Esophagus muscularis mucosa (tissue), 3 donors: Measurements from ENCODE around the gene PCSK7.

Source experiments
- POLR2AphosphoS5 ChIP-seq, 2 donors: sonication (generic); formaldehyde crosslinking; IDR thresholded peaks; one replicate each; pipeline ENCODE4 v1.6.1; 2017; ENCODE audit warnings: antibody characterized with exemption in 2 of 2
- TF ChIP-seq, protein P1 (sequence below), 3 experiments: fragments of 200-600 bp in 2 of 3; fragments of 450-650 bp in 1 of 3; sonication (generic) in 2 of 3; IDR thresholded peaks; one replicate each; pipeline ENCODE4 v1.5.1; 2017 to 2019; ENCODE audit warnings: antibody characterized with exemption in 3 of 3, mild to moderate bottlenecking in 2 of 3, moderate library complexity in 1 of 3

DNA sequence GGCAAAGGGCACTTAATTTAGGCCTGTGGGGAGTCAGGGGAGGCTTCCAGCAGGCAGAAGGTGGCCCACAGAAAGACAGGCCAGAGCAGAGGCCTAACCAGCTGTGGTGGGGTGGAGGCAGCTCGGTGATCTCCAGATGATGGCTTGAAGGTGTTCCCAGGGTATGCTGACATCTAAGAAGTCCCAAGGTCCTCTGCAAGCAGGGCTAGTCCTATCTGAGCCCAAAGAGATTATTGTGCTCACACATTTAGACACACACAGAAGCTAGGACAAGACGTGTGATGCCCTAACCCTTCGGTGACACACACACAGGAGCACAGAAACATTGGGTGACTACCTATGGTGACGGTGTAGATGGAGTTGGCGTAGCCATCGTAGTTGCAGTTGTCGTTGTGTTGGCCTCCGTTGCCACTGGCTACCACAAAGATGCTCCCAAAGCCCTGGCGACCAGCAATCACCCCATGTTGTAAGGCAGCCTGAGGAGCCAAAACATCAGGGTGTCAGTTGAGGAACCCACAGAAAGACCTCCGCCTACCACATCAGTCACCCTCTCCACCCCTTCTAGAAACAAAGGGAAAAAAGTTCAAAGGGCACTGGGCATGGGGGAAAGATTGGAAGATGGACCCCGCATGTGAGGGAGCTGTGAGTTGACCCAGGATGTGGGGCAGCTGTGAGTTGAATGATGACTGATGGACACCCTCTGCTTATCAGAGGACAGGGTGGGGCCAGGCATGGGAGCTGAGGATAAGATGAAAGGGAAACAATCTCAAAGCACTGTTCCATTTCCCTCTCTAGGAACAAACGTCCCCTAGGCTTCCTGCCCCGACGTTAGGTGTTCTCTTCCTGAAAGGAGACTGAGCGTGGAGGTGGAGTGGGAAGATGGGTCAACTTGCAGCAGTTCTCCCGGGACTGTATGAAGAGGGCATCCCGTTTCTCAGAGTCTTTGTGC, 7.9 kb downstream of the PCSK7 start:
- TF ChIP-seq, protein P1, sequence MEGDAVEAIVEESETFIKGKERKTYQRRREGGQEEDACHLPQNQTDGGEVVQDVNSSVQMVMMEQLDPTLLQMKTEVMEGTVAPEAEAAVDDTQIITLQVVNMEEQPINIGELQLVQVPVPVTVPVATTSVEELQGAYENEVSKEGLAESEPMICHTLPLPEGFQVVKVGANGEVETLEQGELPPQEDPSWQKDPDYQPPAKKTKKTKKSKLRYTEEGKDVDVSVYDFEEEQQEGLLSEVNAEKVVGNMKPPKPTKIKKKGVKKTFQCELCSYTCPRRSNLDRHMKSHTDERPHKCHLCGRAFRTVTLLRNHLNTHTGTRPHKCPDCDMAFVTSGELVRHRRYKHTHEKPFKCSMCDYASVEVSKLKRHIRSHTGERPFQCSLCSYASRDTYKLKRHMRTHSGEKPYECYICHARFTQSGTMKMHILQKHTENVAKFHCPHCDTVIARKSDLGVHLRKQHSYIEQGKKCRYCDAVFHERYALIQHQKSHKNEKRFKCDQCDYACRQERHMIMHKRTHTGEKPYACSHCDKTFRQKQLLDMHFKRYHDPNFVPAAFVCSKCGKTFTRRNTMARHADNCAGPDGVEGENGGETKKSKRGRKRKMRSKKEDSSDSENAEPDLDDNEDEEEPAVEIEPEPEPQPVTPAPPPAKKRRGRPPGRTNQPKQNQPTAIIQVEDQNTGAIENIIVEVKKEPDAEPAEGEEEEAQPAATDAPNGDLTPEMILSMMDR (IDR thresholded peaks at IDR 0.05): no peak
- no peak for TF ChIP-seq POLR2AphosphoS5 (IDR thresholded peaks at IDR 0.05)
